GM23338 (cell line): Measurements from ENCODE around the gene CSTPP1.

Experiments used
- CTCF ChIP-seq, 2 experiments: fragments of 200-600 bp in 1 of 2; sonication (generic) in 1 of 2; conservative IDR thresholded peaks; 2 replicates each; pipeline versions ENCODE4 v1.5.1 to v1.6.1; 2016 to 2017; ENCODE audit warnings: antibody characterized with exemption in 2 of 2, low read depth in 2 of 2, mild to moderate bottlenecking in 2 of 2, moderate library complexity in 1 of 2
- EZH2phosphoT487 ChIP-seq: fragments of 200-600 bp; sonication (generic); IDR thresholded peaks from one replicate; pipeline ENCODE4 v1.8.1; 2018; ENCODE audit warnings: antibody characterized with exemption; ENCODE audit not compliant: unreplicated experiment

- no peak for TF ChIP-seq CTCF (conservative IDR thresholded peaks at IDR 0.05; ENCODE audit: low read depth in 2 of 2)
- TF ChIP-seq EZH2phosphoT487 = no peak
Measured at GRCh38 chr11:46894961-46895360, 41.6 kb upstream of the CSTPP1 start.
